ENCODE data around the gene TRAF2. TPM values are rescaled to one million over a fixed set of nuclear protein-coding genes. Genes with fewer than 3 reads are reported as not detected.

Gene TRAF2
- total and polyA plus RNA-seq, 2 of the 8 experiments (the other 6 are each of a cell fraction or from before 2014, with no cell fraction given), result 26.9 to 50.2 TPM

- FAIRE-seq, result no peak
- no peak overlapping the region for H4K91ac ChIP-seq (replicated peaks; ENCODE audit: insufficient read length, low read length)
Observed at GRCh38 chr9:136882109-136882946, 4.0 kb upstream of the TRAF2 start.

More at GRCh38 chr9:136882109-136882946, 4.0 kb upstream of the TRAF2 start:
- Histone ChIP-seq H2BK20ac (ENCODE audit: low read length) (no peak overlapping the region), H4K8ac (ENCODE audit: extremely low read depth, insufficient read depth, low read length) (peak overlapping the region; percentile 65; the same call in 1 of the 2 replicates), H3K4me3 (ENCODE audit: extremely low read depth in 1 of 4, insufficient read depth in 2 of 4, low read depth in 3 of 4, low read length in 4 of 4) (no peak overlapping the region), H3K36me3 (ENCODE audit: control insufficient read depth in 2 of 4, insufficient read depth in 4 of 4, low read length in 3 of 4) (no peaks in the 10 kb centered on the region), H3K79me2 (ENCODE audit: control insufficient read depth in 1 of 2, insufficient read depth in 2 of 2, low read length in 2 of 2) (peaks cover 3 to 7% of the 10 kb centered on the region in 2 experiments; a peak in 3 of 4 replicates), H3K27me3 (replicated peaks in 1 of 4; ENCODE audit: control insufficient read depth in 3 of 4, extremely low read depth in 1 of 4, insufficient read depth in 3 of 4, low read length in 3 of 4) (no peaks in the 10 kb centered on the region), H2BK12ac (ENCODE audit: low read depth, low read length) (no peak overlapping the region), H3K18ac (ENCODE audit: extremely low read depth, low read length) (no peak overlapping the region), H4K20me1 (replicated peaks in 1 of 2; ENCODE audit: control insufficient read depth in 1 of 2, insufficient read depth in 2 of 2, low read length in 2 of 2) (peaks cover 3 to 4% of the 10 kb centered on the region in 2 experiments), H2AK5ac (ENCODE audit: low read depth, low read length) (no peak overlapping the region), H3K79me1 (ENCODE audit: low read depth, low read length) (no peaks in the 10 kb centered on the region), H3K23ac (ENCODE audit: insufficient read length) (no peak overlapping the region), H3K27ac (ENCODE audit: low read depth, low read length) (no peak overlapping the region), H2AFZ (ENCODE audit: low read length) (no peak overlapping the region), H3K9me3 (ENCODE audit: insufficient read depth in 2 of 2, low read depth in 1 of 2, low read length in 1 of 2) (no peaks in the 10 kb centered on the region), H3K56ac (replicated peaks; ENCODE audit: insufficient read length, low read depth, low read length) (no peak overlapping the region), H2BK120ac (replicated peaks; ENCODE audit: low read depth, low read length) (no peak overlapping the region), H4K5ac (ENCODE audit: insufficient read length, low read depth, low read length) (no peak overlapping the region), H3K14ac (ENCODE audit: insufficient read length) (no peak overlapping the region), H2BK15ac (ENCODE audit: low read length) (no peak overlapping the region), H3K4ac (replicated peaks; ENCODE audit: insufficient read length, low read depth, low read length) (no peak overlapping the region), H3K23me2 (ENCODE audit: low read depth, low read length) (peaks cover 5% of the 10 kb centered on the region; the same call in 1 of the 2 replicates), H3K9ac (replicated peaks in 1 of 4; ENCODE audit: extremely low read depth in 1 of 4, low read depth in 3 of 4, low read length in 3 of 4) (0 out of 7 replicates have a peak overlapping the region, but pooled peaks of 1 of the 4 experiments have one; percentile 7), H2BK5ac (ENCODE audit: low read depth, low read length) (peak overlapping the region; percentile 9), H3K4me2 (ENCODE audit: insufficient read depth in 1 of 2, low read depth in 2 of 2, low read length in 2 of 2) (no peak overlapping the region), H3K4me1 (replicated peaks in 1 of 4; ENCODE audit: control insufficient read depth in 3 of 4, insufficient read depth in 4 of 4, low read length in 3 of 4) (peaks cover 0 to 4% (median 1%) of the 10 kb centered on the region in 4 experiments; a peak in 4 of 7 replicates)
- TF ChIP-seq JUND (IDR thresholded peaks at IDR 0.05; ENCODE audit: low read length) (peak; percentile 31; the same call in 1 of the 2 replicates), TAF1 (IDR thresholded peaks at IDR 0.05; ENCODE audit: low read depth, low read length) (no peak)
- DNase-seq (ENCODE audit: low read depth in 1 of 2, low spot score in 2 of 2), result no peak
- ChIA-PET CTCF (ENCODE audit: partially characterized antibody) (interaction anchor here (0.9 to 1.8 kb wide), 4 partner anchors 10 to 21 kb away, joined by 3 to 6 read pairs (median 4); no protein-coding TSS in a partner anchor), POLR2A (ENCODE audit: partially characterized antibody) (interaction anchor here (0.5 to 2.6 kb wide), 10 partner anchors 7 to 82 kb away, joined by 3 to 16 read pairs (median 4); partner anchors contain the start of gene EDF1)
- WGBS, 2 experiments (ENCODE audit: extremely low coverage in 1 of 2, insufficient coverage in 1 of 2, insufficient read length in 1 of 2, insufficient replicate concordance in 2 of 2, low coverage in 1 of 2, low lambda C conversion rate in 2 of 2, missing lambda C conversion rate in 1 of 2), result 79% methylated on average over 19 of the region's 19 CpGs; no CpG with 5 or more reads in 1 of the 2 experiments

Data from H1 (cell line).